Bronchial epithelial cell (primary cell): ENCODE data around the gene MPV17. TPM values are rescaled to one million over a fixed set of nuclear protein-coding genes. Genes with fewer than 3 reads are reported as not detected.
A peak's percentile ranks its signal among the peaks of the same experiment; 100 is the strongest.
"Not testable (repeated sequence)": the region's sequence is repeated elsewhere in the genome, so short reads cannot be mapped to it uniquely, and the experiment has no call there.

Source experiments
- DNase-seq: peaks from one replicate; pipeline ENCODE4 v3.0.0-alpha.2; 2010; ENCODE audit warnings: low read depth
- FAIRE-seq: peaks from 2 replicates; lab custom pipeline; 2011; peaks lifted over from hg19 to GRCh38; lab: Jason Lieb, UNC
- H3K27me3 ChIP-seq: 2 replicates; pipeline ENCODE4 v1.5.1; 2011; ENCODE audit warnings: low read length; ENCODE audit not compliant: control insufficient read depth, insufficient read depth
- H3K36me3 ChIP-seq: 2 replicates; pipeline ENCODE4 v1.5.1; 2011; ENCODE audit warnings: low read length; ENCODE audit not compliant: control insufficient read depth, insufficient read depth
- H3K4me3 ChIP-seq: 2 replicates; pipeline ENCODE4 v1.5.1; 2011; ENCODE audit warnings: mild to moderate bottlenecking, low read depth, low read length, control low read depth
- CTCF ChIP-seq: IDR thresholded peaks from 2 replicates; pipeline ENCODE4 v1.5.1; 2011; ENCODE audit warnings: mild to moderate bottlenecking, moderate library complexity, low read length, control low read depth, inconsistent platforms; ENCODE audit not compliant: insufficient read depth, severe bottlenecking
- total RNA-seq: library from RNA; depleted of rRNA; stranded (reverse); fragments of >200 nt; gene quantifications from 2 replicates; pipeline ENCODE4 v1.2.1, GENCODE V29; 2014

Gene MPV17
- total RNA-seq, 1 donor from 2014 or later, result 55.3 TPM

- no peak for FAIRE-seq
- DNase-seq, result no peak
- Histone ChIP-seq H3K27me3 (no peaks in the 10 kb centered on the region), H3K36me3 (peaks cover 18% of the 10 kb centered on the region), H3K4me3 (no peak overlapping the region)
- TF ChIP-seq CTCF, result no peak
Observed at GRCh38 chr2:27324720-27325119, 1.8 kb upstream of the MPV17 start.

GRCh38 chr2:27323596-27324285, 844 bp upstream of the MPV17 start:
- DNase-seq (peak; percentile 53), FAIRE-seq (no peak)
- Histone ChIP-seq H3K36me3 (peaks cover 13% of the 10 kb centered on the region), H3K27me3 (no peaks in the 10 kb centered on the region), H3K4me3 (peak overlapping the region; percentile 90)
- TF ChIP-seq CTCF, result no peak

- Histone ChIP-seq H3K36me3 (peaks cover 10% of the 10 kb centered on the region), H3K27me3 (no peaks in the 10 kb centered on the region), H3K4me3 (peak overlapping the region; percentile 90)
- no peak for TF ChIP-seq CTCF
- DNase-seq, result peak; percentile 15
- no peak for FAIRE-seq
Observed at GRCh38 chr2:27322301-27322765, 564 bp downstream of the MPV17 start.

- Histone ChIP-seq H3K27me3 (no peaks in the 10 kb centered on the region), H3K36me3 (no peaks in the 10 kb centered on the region), H3K4me3 (no peak overlapping the region)
- no peak for FAIRE-seq
- peak; percentile 66 for TF ChIP-seq CTCF
- peak; percentile 98 for DNase-seq
Observed at GRCh38 chr2:27320958-27321543, 1.8 kb downstream of the MPV17 start.

- DNase-seq, H3K27me3 ChIP-seq, H3K4me3 ChIP-seq, FAIRE-seq, H3K36me3 ChIP-seq: not testable (repeated sequence)
Observed at GRCh38 chr2:27319839-27320238, 3.1 kb downstream of the MPV17 start.

GRCh38 chr2:27316655-27317412, 6.1 kb downstream of the MPV17 start:
- Histone ChIP-seq H3K27me3 (no peaks in the 10 kb centered on the region), H3K36me3 (no peaks in the 10 kb centered on the region), H3K4me3 (no peak overlapping the region)
- TF ChIP-seq CTCF, result no peak
- DNase-seq (no peak), FAIRE-seq (no peak)
